ENCODE measurements around the gene PITRM1.

PITRM1 gene

GRCh38 chr10:3148994-3149393, 23.6 kb downstream of the PITRM1 start:
- H3K27ac ChIP-seq, result no peak overlapping the region
- TF ChIP-seq CTCF (conservative IDR thresholded peaks at IDR 0.05), result no peak

GRCh38 chr10:3148041-3148440, 24.5 kb downstream of the PITRM1 start:
- no peak overlapping the region for H3K27ac ChIP-seq
- no peak for TF ChIP-seq CTCF (conservative IDR thresholded peaks at IDR 0.05)

- H3K27ac ChIP-seq, result no peak overlapping the region
- no peak for TF ChIP-seq CTCF (conservative IDR thresholded peaks at IDR 0.05)
These were observed 25.3 kb downstream of the PITRM1 start for GRCh38 chr10:3147117-3147820.

- no peak overlapping the region for H3K27ac ChIP-seq
- TF ChIP-seq CTCF (conservative IDR thresholded peaks at IDR 0.05), result no peak
These were observed 26.3 kb downstream of the PITRM1 start for GRCh38 chr10:3146289-3146688.

- TF ChIP-seq CTCF (conservative IDR thresholded peaks at IDR 0.05), result no peak
These were observed 27.2 kb downstream of the PITRM1 start for GRCh38 chr10:3145366-3145765.

GRCh38 chr10:3143791-3144434, 28.7 kb downstream of the PITRM1 start:
- no peak for TF ChIP-seq CTCF (conservative IDR thresholded peaks at IDR 0.05)
- no peak overlapping the region for H3K27ac ChIP-seq

More at GRCh38 chr10:3145366-3145765, 27.2 kb downstream of the PITRM1 start:
- no peak overlapping the region for H3K27ac ChIP-seq

- no peak for TF ChIP-seq CTCF (conservative IDR thresholded peaks at IDR 0.05)
- no peak overlapping the region for H3K27ac ChIP-seq
These were observed 29.2 kb downstream of the PITRM1 start for GRCh38 chr10:3143366-3143765.

Data from VCaP (cell line).